HEK293 (cell line): ENCODE measurements around the gene RAB40C.
A peak's percentile ranks its signal among the peaks of the same experiment; 100 is the strongest.

Experiments used
- CTCF ChIA-PET: fragments of 350-600 bp; formaldehyde crosslinking; extraction: SDS; loops from one replicate; lab custom pipeline; 2021; ENCODE audit warnings: antibody characterized with exemption; lab: Yijun Ruan, JAX
- POLR2A ChIA-PET: fragments of 300-600 bp; formaldehyde crosslinking; extraction: SDS; loops from one replicate; lab custom pipeline; 2020; ENCODE audit warnings: antibody characterized with exemption, inconsistent platforms; lab: Yijun Ruan, JAX
- H3K27ac ChIP-seq: fragments of 200-500 bp; sonication (Bioruptor generic); 2 replicates; pipeline ENCODE4 v1.5.1; 2014; ENCODE audit warnings: low read depth, low read length, control low read depth, inconsistent platforms; ENCODE audit errors: extremely low read depth
- H3K36me3 ChIP-seq, 2 experiments: fragments of 200-500 bp in 1 of 2; sonication (Bioruptor generic) in 1 of 2; 1 replicate in 1 of 2; 2 replicates in 1 of 2; pipeline ENCODE4 v1.5.1; 2014 to 2017; ENCODE audit warnings: inconsistent platforms in 2 of 2, low read length in 2 of 2; ENCODE audit not compliant: control insufficient read depth in 2 of 2, insufficient read depth in 1 of 2
- H3K4me1 ChIP-seq: fragments of 200-500 bp; sonication (Bioruptor generic); 2 replicates; pipeline ENCODE4 v1.5.1; 2014; ENCODE audit warnings: mild to moderate bottlenecking, low read length, inconsistent platforms; ENCODE audit not compliant: control insufficient read depth, insufficient read depth
- H3K4me3 ChIP-seq: 2 replicates; pipeline ENCODE4 v1.5.1; 2011; ENCODE audit warnings: low read depth, mild to moderate bottlenecking, control low read depth, low read length, moderate library complexity
- H3K9me3 ChIP-seq: fragments of 200-500 bp; sonication (Bioruptor generic); 2 replicates; pipeline ENCODE4 v1.5.1; 2014; ENCODE audit warnings: low read depth, low read length, inconsistent platforms; ENCODE audit not compliant: control insufficient read depth, insufficient read depth
- FEZF1 ChIP-seq: fragments of 450-650 bp; formaldehyde crosslinking; IDR thresholded peaks from 2 replicates; pipeline ENCODE4 v1.5.1; 2016; ENCODE audit warnings: missing biosample characterization, missing genetic modification characterization
- GFI1B ChIP-seq: fragments of 450-650 bp; formaldehyde crosslinking; IDR thresholded peaks from 2 replicates; pipeline ENCODE4 v1.5.1; 2016; ENCODE audit warnings: missing biosample characterization, missing genetic modification characterization
- GLI4 ChIP-seq: fragments of 450-650 bp; formaldehyde crosslinking; IDR thresholded peaks from 2 replicates; pipeline ENCODE4 v1.5.1; 2016; ENCODE audit warnings: missing biosample characterization, missing genetic modification characterization
- HOXC10 ChIP-seq: sonication (generic); formaldehyde crosslinking; IDR thresholded peaks from 2 replicates; pipeline ENCODE4 v1.8.1; 2023; ENCODE audit warnings: mild to moderate bottlenecking, missing genetic modification reagents
- KLF10 ChIP-seq: fragments of 450-650 bp; IDR thresholded peaks from 2 replicates; pipeline ENCODE4 v1.5.1; 2018; ENCODE audit warnings: missing biosample characterization, mild to moderate bottlenecking, missing genetic modification characterization
- MYNN ChIP-seq: fragments of 450-650 bp; formaldehyde crosslinking; IDR thresholded peaks from 2 replicates; pipeline ENCODE4 v1.5.1; 2016; ENCODE audit warnings: missing biosample characterization, missing genetic modification characterization, borderline replicate concordance
- PRDM10 ChIP-seq: fragments of 450-650 bp; formaldehyde crosslinking; IDR thresholded peaks from 2 replicates; pipeline ENCODE4 v1.5.1; 2016; ENCODE audit warnings: missing biosample characterization, missing genetic modification characterization
- SP2 ChIP-seq: fragments of 450-650 bp; formaldehyde crosslinking; IDR thresholded peaks from 2 replicates; pipeline ENCODE4 v1.5.1; 2016; ENCODE audit warnings: missing biosample characterization, missing genetic modification characterization
- TRIM28 ChIP-seq: IDR thresholded peaks from 2 replicates; pipeline ENCODE4 v1.6.1; 2011; ENCODE audit warnings: low read length, control low read depth, borderline replicate concordance
- WT1 ChIP-seq: fragments of 450-650 bp; formaldehyde crosslinking; IDR thresholded peaks from 2 replicates; pipeline ENCODE4 v1.5.1; 2016; ENCODE audit warnings: missing biosample characterization, missing genetic modification characterization
- YY2 ChIP-seq: fragments of 450-650 bp; formaldehyde crosslinking; IDR thresholded peaks from 2 replicates; pipeline ENCODE4 v1.5.1; 2016; ENCODE audit warnings: missing biosample characterization, missing genetic modification characterization
- ZBTB17 ChIP-seq: fragments of 450-650 bp; formaldehyde crosslinking; IDR thresholded peaks from 2 replicates; pipeline ENCODE4 v1.5.1; 2016; ENCODE audit warnings: missing biosample characterization, missing genetic modification characterization
- ZBTB21 ChIP-seq: fragments of 450-650 bp; formaldehyde crosslinking; IDR thresholded peaks from 2 replicates; pipeline ENCODE4 v1.5.1; 2017; ENCODE audit warnings: missing biosample characterization, missing genetic modification characterization
- ZFHX2 ChIP-seq: fragments of 450-650 bp; formaldehyde crosslinking; conservative IDR thresholded peaks from 2 replicates; pipeline ENCODE4 v1.5.1; 2016; ENCODE audit warnings: missing biosample characterization, missing genetic modification characterization
- ZFP37 ChIP-seq: fragments of 450-650 bp; formaldehyde crosslinking; IDR thresholded peaks from 2 replicates; pipeline ENCODE4 v1.5.1; 2016; ENCODE audit warnings: missing biosample characterization, missing genetic modification characterization
- ZNF133 ChIP-seq: fragments of 450-650 bp; formaldehyde crosslinking; IDR thresholded peaks from 2 replicates; pipeline ENCODE4 v1.5.1; 2016; ENCODE audit warnings: missing biosample characterization, missing genetic modification characterization
- ZNF202 ChIP-seq: fragments of 450-650 bp; formaldehyde crosslinking; IDR thresholded peaks from 2 replicates; pipeline ENCODE4 v1.5.1; 2016; ENCODE audit warnings: missing biosample characterization, missing genetic modification characterization, borderline replicate concordance
- ZNF24 ChIP-seq: fragments of 450-650 bp; formaldehyde crosslinking; IDR thresholded peaks from 2 replicates; pipeline ENCODE4 v1.5.1; 2016; ENCODE audit warnings: missing biosample characterization, missing genetic modification characterization
- ZNF324 ChIP-seq: fragments of 450-650 bp; formaldehyde crosslinking; IDR thresholded peaks from 2 replicates; pipeline ENCODE4 v1.5.1; 2016; ENCODE audit warnings: missing biosample characterization, missing genetic modification characterization
- ZNF366 ChIP-seq: fragments of 450-650 bp; formaldehyde crosslinking; conservative IDR thresholded peaks from 2 replicates; pipeline ENCODE4 v1.5.1; 2016; ENCODE audit warnings: missing biosample characterization, missing genetic modification characterization
- ZNF416 ChIP-seq: fragments of 450-650 bp; formaldehyde crosslinking; IDR thresholded peaks from 2 replicates; pipeline ENCODE4 v1.5.1; 2016; ENCODE audit warnings: missing biosample characterization, missing genetic modification characterization
- ZNF423 ChIP-seq: fragments of 450-650 bp; formaldehyde crosslinking; IDR thresholded peaks from 2 replicates; pipeline ENCODE4 v1.5.1; 2016; ENCODE audit warnings: missing biosample characterization, missing genetic modification characterization
- ZNF426 ChIP-seq: fragments of 450-650 bp; formaldehyde crosslinking; IDR thresholded peaks from 2 replicates; pipeline ENCODE4 v1.5.1; 2017; ENCODE audit warnings: missing biosample characterization, missing genetic modification characterization, mild to moderate bottlenecking, inconsistent platforms, moderate library complexity
- ZNF433 ChIP-seq: fragments of 450-650 bp; formaldehyde crosslinking; IDR thresholded peaks from 2 replicates; pipeline ENCODE4 v1.5.1; 2016; ENCODE audit warnings: missing biosample characterization, missing genetic modification characterization, low read depth
- ZNF510 ChIP-seq: fragments of 450-650 bp; formaldehyde crosslinking; IDR thresholded peaks from 2 replicates; pipeline ENCODE4 v1.5.1; 2018; ENCODE audit warnings: mild to moderate bottlenecking, missing genetic modification characterization, missing biosample characterization; ENCODE audit not compliant: insufficient replicate concordance
- ZNF555 ChIP-seq: fragments of 450-650 bp; formaldehyde crosslinking; conservative IDR thresholded peaks from 2 replicates; pipeline ENCODE4 v1.5.1; 2017; ENCODE audit warnings: missing biosample characterization, mild to moderate bottlenecking, missing genetic modification characterization, inconsistent platforms
- ZNF561 ChIP-seq: fragments of 450-650 bp; IDR thresholded peaks from 2 replicates; pipeline ENCODE4 v1.5.1; 2018; ENCODE audit warnings: missing biosample characterization, missing genetic modification characterization, borderline replicate concordance
- ZNF792 ChIP-seq: fragments of 450-650 bp; formaldehyde crosslinking; IDR thresholded peaks from 2 replicates; pipeline ENCODE4 v1.5.1; 2016; ENCODE audit warnings: missing biosample characterization, missing genetic modification characterization
- ZXDB ChIP-seq: fragments of 450-650 bp; formaldehyde crosslinking; IDR thresholded peaks from 2 replicates; pipeline ENCODE4 v1.5.1; 2016; ENCODE audit warnings: missing biosample characterization, missing genetic modification characterization
- TF ChIP-seq, protein P1 (sequence below): fragments of 450-650 bp; formaldehyde crosslinking; IDR thresholded peaks from 2 replicates; pipeline ENCODE4 v1.5.1; 2016; ENCODE audit warnings: missing biosample characterization, missing genetic modification characterization

The RAB40C gene

DNA sequence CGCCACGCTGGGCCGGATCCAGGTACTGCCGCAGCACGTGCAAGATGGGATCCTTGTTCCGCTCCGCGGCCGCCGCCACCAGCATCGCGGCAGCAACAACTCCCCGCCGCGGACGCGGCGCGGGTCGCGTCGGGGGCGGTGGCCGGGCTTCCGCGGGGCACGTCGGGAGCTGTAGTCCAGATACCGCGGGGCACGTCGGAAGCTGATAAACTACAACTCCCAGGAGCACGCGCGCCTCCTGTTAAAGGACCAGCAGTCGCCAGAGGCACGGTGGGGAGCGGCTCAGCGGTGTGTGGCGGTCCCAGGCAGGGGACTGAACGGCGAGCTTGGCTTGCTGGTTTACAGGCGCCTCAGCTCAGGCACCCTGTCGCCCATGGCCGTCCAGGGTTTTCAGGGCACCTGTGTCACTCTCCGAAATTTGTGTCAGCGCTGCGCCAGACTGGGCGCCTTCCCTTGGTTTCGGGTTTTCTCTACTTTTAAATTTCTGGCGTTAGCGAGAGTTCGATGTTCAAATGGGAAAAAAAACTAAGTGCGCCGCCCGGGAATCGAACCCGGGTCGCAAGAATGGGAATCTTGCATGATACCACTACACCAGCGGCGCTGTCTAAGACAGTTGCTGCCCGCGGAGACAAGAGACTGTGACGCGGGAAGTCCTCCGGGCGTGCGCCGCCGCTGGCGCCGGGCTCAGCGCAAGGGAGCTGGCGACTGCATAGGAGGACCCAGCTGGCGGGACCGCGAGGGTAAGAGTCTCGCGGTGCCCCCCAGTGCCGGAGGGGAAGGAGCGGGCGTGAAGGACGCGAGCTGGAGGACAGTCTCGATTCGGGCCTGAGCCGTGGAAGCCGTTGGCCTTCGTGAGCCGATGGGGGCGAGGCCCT, 46.6 kb downstream of the RAB40C start, which contains the start of gene METTL26:
METTL26 (minus strand) TSS at position 100 of the 875 bp plus-strand sequence; CDS start at position 85, 15 bp downstream.
- H3K4me1 ChIP-seq, result peaks cover 5% of the 10 kb centered on the region; the same call in 1 of the 2 replicates
- POLR2A ChIA-PET, result interaction anchor here (0.6 to 2.0 kb wide), 14 partner anchors 11 to 109 kb away, joined by 3 to 10 read pairs (median 4); partner anchors contain the start of genes CAPN15, JMJD8 and WDR90
- CTCF ChIA-PET, result interaction anchor here (1.2 to 1.5 kb wide), 3 partner anchors 11 to 46 kb away, joined by 3 to 6 read pairs (median 5); no protein-coding TSS in a partner anchor
- peaks cover 0 to 20% of the 10 kb centered on the region in 2 experiments; a peak in 1 of 3 replicates for H3K36me3 ChIP-seq
- H3K27ac ChIP-seq, result peak within 1 kb of the TSS; percentile 82
- H3K4me3 ChIP-seq, result peak within 1 kb of the TSS; percentile 87
- H3K9me3 ChIP-seq, result no peaks in the 10 kb centered on the region
- TF ChIP-seq ZFHX2 (tag by site-specific recombination) (peak; percentile 22; the same call in 1 of the 2 replicates), WT1 (tag by site-specific recombination) (no peak), GLI4 (peak; percentile 74; the same call in 1 of the 2 replicates), PRDM10 (tag by site-specific recombination) (peak; percentile 69), ZNF366 (tag by site-specific recombination) (no peak), ZNF555 (tag by site-specific recombination) (no peak), ZNF792 (tag by site-specific recombination) (no peak), MYNN (tag by site-specific recombination) (no peak), ZNF24 (tag by site-specific recombination) (peak; percentile 93), FEZF1 (tag by site-specific recombination) (no peak), ZNF561 (tag by site-specific recombination) (peak; percentile 22; the same call in 1 of the 2 replicates), ZBTB21 (tag by site-specific recombination) (peak; percentile 55; the same call in 1 of the 2 replicates), ZNF133 (tag by site-specific recombination) (no peak), KLF10 (tag by site-specific recombination) (peak; percentile 93), ZFP37 (tag by site-specific recombination) (peak; percentile 79), HOXC10 (no peak), GFI1B (tag by site-specific recombination) (no peak), ZNF202 (no peak), ZBTB17 (tag by site-specific recombination) (peak; percentile 93), ZNF324 (peak; percentile 95), ZXDB (tag by site-specific recombination) (peak; percentile 69), ZNF433 (tag by site-specific recombination) (no peak), ZNF426 (no peak; the same call in 1 of the 2 replicates), TRIM28 (no peak), ZNF510 (no peak), SP2 (tag by site-specific recombination) (peak; percentile 63), YY2 (tag by site-specific recombination) (0 out of 2 replicates have a peak, but pooled peaks have one; percentile 31), ZNF416 (tag by site-specific recombination) (no peak), ZNF423 (tag by site-specific recombination) (no peak)
- TF ChIP-seq, protein P1, sequence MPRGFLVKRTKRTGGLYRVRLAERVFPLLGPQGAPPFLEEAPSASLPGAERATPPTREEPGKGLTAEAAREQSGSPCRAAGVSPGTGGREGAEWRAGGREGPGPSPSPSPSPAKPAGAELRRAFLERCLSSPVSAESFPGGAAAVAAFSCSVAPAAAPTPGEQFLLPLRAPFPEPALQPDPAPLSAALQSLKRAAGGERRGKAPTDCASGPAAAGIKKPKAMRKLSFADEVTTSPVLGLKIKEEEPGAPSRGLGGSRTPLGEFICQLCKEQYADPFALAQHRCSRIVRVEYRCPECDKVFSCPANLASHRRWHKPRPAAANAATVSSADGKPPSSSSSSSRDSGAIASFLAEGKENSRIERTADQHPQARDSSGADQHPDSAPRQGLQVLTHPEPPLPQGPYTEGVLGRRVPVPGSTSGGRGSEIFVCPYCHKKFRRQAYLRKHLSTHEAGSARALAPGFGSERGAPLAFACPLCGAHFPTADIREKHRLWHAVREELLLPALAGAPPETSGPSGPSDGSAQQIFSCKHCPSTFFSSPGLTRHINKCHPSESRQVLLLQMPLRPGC (tag by site-specific recombination), result no peak; the same call in 1 of the 2 replicates
